ENCODE data around the gene OR7D4.

OR7D4 gene

DNA sequence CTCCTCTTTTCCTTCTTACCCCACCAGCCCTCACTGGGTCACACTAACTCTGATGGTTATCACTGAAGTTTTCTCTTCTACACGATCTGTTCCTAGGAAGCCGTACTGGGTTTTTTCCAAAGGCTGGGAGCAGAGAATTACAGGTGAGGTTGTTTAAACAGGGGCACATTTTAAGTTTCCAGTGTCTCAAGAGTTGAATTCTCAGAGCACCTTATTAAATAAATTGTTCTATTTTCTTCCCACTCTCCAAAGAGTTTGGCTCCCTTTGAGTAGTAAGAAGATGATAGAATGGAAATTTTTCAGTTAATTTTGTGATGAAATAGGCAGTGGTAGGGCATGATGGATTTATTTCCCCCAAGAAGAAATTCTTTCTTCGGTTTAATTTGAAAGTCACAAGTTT is at the start of gene OR7D4:
OR7D4 (minus strand) TSS at position 101 of the 400 bp plus-strand sequence. CDS start 4,752 bp downstream, outside the sequence.
- no peak for DNase-seq

- no peak for DNase-seq
Observed at GRCh38 chr19:9251236-9251635, 31.8 kb upstream of the OR7D4 start.

DNA sequence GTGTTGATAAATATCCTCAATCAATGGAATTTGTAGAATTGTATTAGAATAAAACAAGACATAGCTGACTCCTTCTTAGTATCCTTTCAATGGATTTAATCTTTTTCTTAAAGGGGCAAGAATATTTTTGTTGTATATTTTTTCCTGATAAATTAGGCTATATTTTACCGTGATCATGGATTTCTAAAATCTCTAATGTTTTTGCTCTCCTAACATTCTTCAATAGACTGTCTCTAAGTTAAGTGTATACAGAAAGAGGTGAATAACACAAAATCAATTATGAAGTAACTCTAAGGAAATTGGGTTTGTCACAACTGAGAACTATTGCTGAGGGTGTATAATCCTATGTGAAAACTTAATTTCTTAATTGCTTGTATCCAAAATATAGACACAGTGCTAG is 31.2 kb upstream of the OR7D4 start, which contains the start of gene OR7E24:
OR7E24 (plus strand) TSS at position 301 of the 400 bp plus-strand sequence. CDS start 114 bp downstream, outside the sequence.
- no peak for DNase-seq

- peak; percentile 60 for DNase-seq
Observed at GRCh38 chr19:9205501-9206113, 13.8 kb downstream of the OR7D4 start.

DNA sequence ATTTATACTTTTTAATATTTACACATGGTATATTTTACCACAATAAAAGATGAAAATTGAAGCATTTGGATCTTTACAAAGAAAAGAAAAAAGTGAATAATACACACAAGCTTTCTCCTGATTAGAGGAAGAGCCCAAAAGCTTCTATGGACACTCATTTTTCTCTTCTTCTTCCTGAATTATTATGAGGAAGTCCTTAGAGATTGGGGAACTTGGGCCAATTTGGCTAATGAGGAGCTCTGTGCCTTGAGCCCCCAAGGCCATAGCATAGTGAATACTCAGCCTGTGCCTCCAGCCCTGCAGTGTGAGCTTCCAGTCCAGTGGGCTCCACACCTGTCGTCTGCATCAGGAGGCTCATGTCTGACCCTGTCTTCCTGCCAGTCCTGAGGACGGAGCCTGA is 21.3 kb downstream of the OR7D4 start:
- peak; percentile 33 for DNase-seq

DNA sequence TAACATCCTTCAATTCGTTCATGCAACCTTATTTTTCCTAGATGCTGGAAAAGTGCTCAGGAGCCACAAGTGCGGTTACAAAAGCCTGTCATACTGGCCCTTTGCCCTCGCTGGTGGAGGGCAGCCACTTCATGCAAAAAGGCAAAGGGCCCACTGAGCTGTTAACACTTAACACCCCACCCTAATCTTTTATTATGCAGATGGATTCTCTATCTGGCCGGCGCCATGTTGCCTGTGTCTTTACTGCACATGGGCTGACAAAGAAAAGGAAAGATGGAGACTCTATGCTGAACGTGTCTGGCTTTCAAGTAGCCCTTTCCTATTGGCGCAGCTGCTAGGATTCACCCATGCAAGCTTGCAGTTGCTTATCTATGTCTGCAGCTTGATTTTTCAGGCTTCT is 29.9 kb downstream of the OR7D4 start:
- no peak for DNase-seq

DNA sequence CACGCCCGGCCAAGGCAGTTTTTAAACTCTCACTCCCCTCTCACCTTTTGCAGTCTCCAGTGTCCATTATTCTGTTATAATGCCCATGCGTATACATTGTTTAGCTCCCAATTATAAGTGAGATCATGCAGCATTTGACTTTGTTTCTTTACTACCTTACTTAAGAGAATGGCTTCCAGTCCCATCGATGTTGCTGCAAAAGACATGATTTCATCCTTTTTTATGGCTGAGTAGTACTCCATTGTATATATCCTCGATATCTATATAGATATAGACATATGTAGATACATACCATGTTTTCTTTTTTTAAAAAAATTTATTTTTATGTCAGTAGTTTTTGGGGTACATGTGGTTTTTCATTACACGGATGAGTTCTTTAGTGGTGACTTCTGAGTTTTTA is 32.2 kb downstream of the OR7D4 start:
- DNase-seq, result no peak

GRCh38 chr19:9183000-9183399 is 36.4 kb downstream of the OR7D4 start:
- no peak for DNase-seq

DNA sequence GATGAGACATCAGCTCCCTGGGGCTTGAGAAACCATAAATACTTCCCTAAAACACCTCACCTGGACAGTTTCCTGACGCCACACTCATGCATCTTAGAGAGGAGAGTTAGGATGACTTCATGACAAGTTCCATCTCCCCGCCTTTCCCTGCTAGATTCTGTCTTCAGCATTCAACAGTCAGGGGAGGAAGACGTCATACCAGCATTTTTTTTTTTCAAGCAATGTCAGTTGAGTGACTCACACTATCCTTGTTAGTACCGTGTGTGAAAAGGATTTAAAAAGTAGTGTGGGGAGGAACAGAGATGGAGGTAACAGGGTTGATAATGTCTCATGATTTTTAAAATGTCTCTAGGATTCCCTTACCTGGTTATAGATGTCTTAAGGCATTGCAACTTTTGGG is 40.5 kb downstream of the OR7D4 start, which contains the start of gene OR7D2:
OR7D2 (plus strand) TSS at position 79 of the 400 bp plus-strand sequence. CDS start 6,803 bp downstream, outside the sequence.
- no peak for DNase-seq

DNA sequence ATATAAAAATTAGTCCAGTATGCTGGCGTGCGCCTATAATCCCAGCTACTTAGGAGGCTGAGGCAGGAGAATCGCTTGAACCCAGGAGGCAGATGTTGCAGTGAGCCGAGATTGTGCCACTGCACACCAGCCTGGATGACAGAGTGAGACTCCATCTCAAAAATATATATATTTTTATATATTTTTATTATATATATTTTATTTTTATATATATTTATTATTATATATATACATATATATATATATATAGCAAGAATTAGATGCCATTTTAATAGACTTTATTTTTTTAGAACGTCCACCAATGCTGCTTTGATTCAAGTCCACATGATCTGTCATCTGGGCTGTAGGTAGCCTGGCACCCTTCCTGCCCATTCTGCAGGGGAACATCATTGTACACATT is 44.1 kb downstream of the OR7D4 start:
- DNase-seq, result no peak

DNA sequence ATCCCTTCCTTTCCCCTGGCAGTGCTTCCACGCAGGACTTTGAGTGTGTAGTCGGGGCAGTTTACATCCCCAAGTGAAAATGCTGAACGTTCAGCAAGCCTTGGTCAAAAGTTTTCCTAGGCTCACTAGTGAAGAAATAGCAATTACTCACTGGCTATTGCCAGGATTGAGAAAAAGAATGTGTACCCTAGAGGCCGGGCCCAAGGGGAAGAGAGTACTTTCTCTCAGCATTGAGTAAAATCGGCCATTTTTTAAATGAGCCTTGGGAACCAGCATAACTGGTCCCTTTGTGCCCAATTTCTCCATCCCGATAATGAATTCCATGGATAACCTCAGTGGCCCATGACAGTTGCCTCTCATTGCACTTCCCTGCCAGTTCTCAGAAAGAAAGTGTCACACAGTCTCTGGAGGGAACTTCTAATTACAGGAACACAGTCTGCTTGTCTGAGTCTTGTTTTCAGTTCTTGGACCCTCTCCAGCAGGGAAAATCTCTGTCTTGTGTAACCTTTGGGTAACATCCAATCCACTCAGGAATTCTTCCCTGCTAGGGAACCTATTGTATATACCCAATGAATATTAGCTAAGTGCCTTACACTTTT is 47.9 kb downstream of the OR7D4 start:
- DNase-seq, result no peak

DNA sequence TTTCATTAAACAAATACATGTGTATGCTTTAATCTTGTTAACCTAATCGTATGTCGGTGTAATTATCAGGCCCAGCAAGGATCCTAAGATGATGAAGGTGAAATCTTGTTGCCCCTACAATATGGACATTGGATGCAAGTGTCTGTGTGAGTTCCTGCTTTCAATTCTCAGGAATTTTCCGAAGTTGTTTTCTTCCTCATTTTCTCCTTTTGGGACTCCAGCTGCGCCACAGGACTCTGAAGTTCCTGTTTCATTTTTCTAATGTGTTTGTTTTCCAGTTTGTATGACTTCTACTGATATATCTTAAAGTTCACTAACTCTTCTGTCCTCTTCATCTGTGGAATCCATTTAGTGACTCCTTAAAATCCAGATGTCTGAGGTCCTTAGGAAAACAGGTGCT is 52.5 kb downstream of the OR7D4 start:
- DNase-seq, result no peak

DNA sequence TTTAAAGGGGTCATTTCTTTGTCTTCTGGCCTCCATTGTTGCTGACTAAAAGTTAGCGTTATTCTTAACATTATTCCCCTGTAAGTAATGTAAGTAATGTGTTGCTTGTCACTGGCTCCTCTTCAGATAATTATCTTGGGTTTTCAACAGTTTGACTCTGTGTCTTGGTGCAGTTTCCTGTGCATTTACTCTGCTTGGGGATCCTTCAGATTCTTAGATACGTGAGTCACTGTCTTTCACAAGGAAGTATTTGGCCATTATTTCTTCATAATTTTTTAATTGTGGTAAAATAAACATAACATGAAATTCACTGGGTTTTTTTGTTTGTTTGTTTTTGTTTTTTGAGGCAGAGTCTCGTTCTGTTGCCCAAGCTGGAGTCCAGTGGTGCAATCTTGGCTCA is 54.1 kb downstream of the OR7D4 start:
- no peak for DNase-seq

DNA sequence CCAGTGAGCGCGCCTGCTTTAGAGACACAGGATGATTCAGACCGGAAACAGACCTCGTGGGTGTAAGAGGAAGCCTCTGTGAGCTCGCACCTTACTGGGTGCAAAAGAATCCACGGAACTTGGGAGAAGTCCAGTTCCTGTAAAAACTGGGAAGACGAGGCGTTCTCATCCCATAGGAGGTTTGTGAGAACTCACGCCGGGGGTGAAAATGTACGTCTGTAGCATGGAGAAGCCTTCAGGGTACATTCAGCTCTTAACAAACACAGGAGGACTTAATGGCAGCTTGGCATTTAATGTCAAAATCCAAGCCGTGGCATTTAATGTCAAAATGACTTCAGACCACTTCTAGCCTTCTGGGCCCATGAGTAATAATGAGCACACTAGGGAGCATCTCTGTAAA is 58.0 kb downstream of the OR7D4 start:
- DNase-seq, result no peak
